ENCODE results near the gene NOXA1. TPM values are rescaled to one million over a fixed set of nuclear protein-coding genes. Genes with fewer than 3 reads are reported as not detected.

Gene NOXA1
- total RNA-seq, 4 donors from 2014 or later: 2.2 to 7.6 (median 4.0) TPM

DNA sequence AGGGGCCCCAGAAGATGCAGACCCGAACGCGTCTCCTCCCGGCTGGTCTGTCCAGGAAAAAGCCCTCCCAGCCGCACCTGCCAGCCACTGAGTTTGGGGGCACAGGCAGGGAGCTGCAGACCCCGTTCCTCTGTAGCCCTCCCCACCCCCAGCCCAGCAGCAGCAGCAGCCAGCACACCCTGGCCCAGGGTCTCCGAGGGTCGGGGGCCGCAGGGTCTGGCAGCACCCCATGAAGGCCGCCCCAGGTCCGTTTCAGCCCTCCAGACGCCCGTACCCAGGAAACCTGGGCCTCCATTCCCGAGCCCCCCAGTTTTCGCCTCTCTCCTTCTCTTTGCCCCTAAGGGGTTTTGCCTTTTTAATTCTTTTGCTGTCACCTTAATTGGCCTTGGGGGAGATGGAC lies 19.9 kb upstream of the NOXA1 start:
- Histone ChIP-seq H3K4me1 (peaks cover 17% of the 10 kb centered on the region), H3K36me3 (no peaks in the 10 kb centered on the region), H3K9me3 (no peaks in the 10 kb centered on the region), H3K27me3 (no peaks in the 10 kb centered on the region), H3K27ac (no peak overlapping the region), H3K4me3 (no peak overlapping the region)
- 96% methylated on average over 9 of the region's 15 CpGs for WGBS
- no peak for DNase-seq (ENCODE audit: low spot score in 2 of 2)
- TF ChIP-seq POLR2AphosphoS5 (IDR thresholded peaks at IDR 0.05): no peak
- no peak for TF ChIP-seq EP300 (IDR thresholded peaks at IDR 0.05)
- TF ChIP-seq CTCF (IDR thresholded peaks at IDR 0.05): no peak
- TF ChIP-seq POLR2A (IDR thresholded peaks at IDR 0.05): no peak

DNA sequence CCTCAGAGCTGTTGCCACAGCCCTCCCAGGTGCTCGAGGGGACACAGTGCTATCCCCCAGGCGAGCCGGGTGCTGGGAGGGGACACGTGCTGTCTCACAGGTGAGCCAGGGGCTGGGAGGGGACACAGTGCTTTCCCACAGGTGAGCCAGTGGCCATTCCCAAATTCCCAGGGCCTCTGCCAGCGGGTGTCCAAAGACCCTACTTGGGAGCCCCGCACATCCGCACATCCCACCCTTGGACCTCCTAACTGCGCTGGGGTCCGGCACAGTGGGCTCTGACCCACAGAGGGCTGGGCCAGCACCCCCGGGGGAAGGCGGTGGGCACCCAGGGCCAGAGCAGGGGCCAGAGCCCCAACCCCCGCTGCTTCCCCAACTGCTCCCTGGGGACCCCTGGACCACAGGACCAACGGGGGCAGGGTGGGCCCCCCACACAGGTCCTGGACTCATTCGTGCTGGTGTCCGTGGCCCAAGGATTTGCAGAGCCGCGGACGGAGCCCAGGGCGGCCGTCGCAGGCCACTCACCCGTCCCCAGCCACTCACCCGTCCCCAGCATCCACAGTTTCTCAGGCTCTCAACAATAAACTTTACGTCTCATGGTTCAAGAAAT lies 18.1 kb upstream of the NOXA1 start:
- Histone ChIP-seq H3K4me3 (no peak overlapping the region), H3K4me1 (peaks cover 17% of the 10 kb centered on the region), H3K27ac (no peak overlapping the region), H3K27me3 (no peaks in the 10 kb centered on the region), H3K36me3 (no peaks in the 10 kb centered on the region), H3K9me3 (no peaks in the 10 kb centered on the region)
- DNase-seq (ENCODE audit: low spot score in 2 of 2): no peak
- TF ChIP-seq POLR2AphosphoS5 (IDR thresholded peaks at IDR 0.05) (no peak), EP300 (IDR thresholded peaks at IDR 0.05) (no peak), CTCF (IDR thresholded peaks at IDR 0.05) (no peak), POLR2A (IDR thresholded peaks at IDR 0.05) (no peak)
- WGBS: 95% methylated on average over 12 of the region's 24 CpGs

DNA sequence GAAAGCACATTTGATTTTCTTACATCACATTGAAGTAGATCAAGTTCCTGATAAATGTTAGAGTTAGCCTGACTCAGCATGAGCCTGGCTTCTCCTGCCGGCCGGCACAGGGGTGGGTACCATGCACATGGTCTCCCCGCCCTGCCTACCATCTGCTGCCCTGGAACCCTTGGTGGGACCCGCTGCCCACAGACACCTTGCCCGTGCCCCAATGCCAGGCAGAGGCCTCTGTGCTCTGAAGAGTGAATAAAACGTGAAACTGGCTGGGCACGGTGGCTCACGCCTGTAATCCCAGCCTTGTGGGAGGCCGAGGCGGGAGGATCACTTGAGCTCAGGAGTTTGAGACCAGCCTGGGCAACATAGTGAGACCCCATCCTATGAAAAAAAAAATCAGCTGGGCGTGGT lies 17.5 kb upstream of the NOXA1 start:
- TF ChIP-seq POLR2AphosphoS5 (IDR thresholded peaks at IDR 0.05) (no peak), POLR2A (IDR thresholded peaks at IDR 0.05) (no peak), CTCF (IDR thresholded peaks at IDR 0.05) (no peak), EP300 (IDR thresholded peaks at IDR 0.05) (no peak)
- WGBS: 97% methylated on average over 10 of the region's 11 CpGs
- Histone ChIP-seq H3K36me3 (no peaks in the 10 kb centered on the region), H3K4me1 (peaks cover 18% of the 10 kb centered on the region), H3K4me3 (no peak overlapping the region), H3K27me3 (no peaks in the 10 kb centered on the region), H3K9me3 (no peaks in the 10 kb centered on the region), H3K27ac (no peak overlapping the region)
- DNase-seq (ENCODE audit: low spot score in 2 of 2): no peak

GRCh38 chr9:137406085-137406760 lies 17.0 kb upstream of the NOXA1 start:
- no peak for DNase-seq (ENCODE audit: low spot score in 2 of 2)
- 48% methylated on average over 11 of the region's 20 CpGs for WGBS
- no peaks in the 10 kb centered on the region for H3K9me3 ChIP-seq
- no peak overlapping the region for H3K27ac ChIP-seq
- H3K4me1 ChIP-seq: peaks cover 24% of the 10 kb centered on the region
- TF ChIP-seq POLR2AphosphoS5 (IDR thresholded peaks at IDR 0.05): no peak
- TF ChIP-seq CTCF (IDR thresholded peaks at IDR 0.05): no peak
- no peak for TF ChIP-seq POLR2A (IDR thresholded peaks at IDR 0.05)
- TF ChIP-seq EP300 (IDR thresholded peaks at IDR 0.05): no peak
- H3K4me3 ChIP-seq: peak overlapping the region; percentile 39
- H3K27me3 ChIP-seq: no peaks in the 10 kb centered on the region
- H3K36me3 ChIP-seq: no peaks in the 10 kb centered on the region

DNA sequence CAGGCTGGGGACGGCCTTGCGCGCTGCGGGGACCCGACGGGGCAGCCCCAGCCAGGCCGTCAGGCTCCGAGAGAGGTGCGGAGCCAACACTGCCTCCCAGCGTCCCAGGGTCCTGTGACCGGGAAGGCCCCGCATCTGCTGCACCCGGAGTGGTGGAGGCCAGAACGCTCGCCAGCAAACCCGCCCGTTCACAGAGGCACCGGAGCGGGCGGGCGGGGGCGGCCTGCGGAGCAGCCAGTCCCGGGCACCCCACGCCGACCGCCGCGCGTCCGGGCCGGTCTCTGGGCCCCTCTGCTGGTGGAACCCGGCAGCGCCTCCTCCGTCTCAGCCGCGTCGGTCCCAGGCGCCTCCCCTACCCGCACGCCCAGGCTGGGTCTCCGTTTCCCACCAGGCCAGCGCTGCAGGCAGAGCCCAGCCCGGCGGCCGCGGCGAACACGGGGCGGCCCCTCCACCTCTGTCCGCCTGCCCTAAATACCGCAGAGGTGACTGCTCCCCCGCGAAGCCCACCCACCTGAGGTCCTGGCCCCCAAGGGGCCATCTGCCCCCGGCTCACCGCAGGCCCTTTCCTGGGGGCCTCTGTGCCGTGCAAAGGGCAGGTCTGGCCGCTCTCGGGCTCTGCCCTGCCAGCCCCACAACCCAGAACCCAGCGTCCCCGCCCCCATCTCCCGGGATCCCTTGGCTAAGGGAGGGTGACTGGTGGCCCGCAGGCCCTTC lies 16.2 kb upstream of the NOXA1 start:
- Histone ChIP-seq H3K27me3 (no peaks in the 10 kb centered on the region), H3K27ac (no peak overlapping the region), H3K4me3 (peak overlapping the region; percentile 39), H3K36me3 (no peaks in the 10 kb centered on the region), H3K4me1 (peaks cover 30% of the 10 kb centered on the region), H3K9me3 (no peaks in the 10 kb centered on the region)
- WGBS: 31% methylated on average over 5 of the region's 63 CpGs
- TF ChIP-seq POLR2A (IDR thresholded peaks at IDR 0.05) (no peak), CTCF (IDR thresholded peaks at IDR 0.05) (peak; percentile 63 to 88)
- no peak for DNase-seq (ENCODE audit: low spot score in 2 of 2)

Data from suprapubic skin (tissue), 4 donors.